Erythroblast (primary cell): ENCODE measurements around the gene TKT.

Experiments
- GATA1 ChIP-seq: IDR thresholded peaks from 2 replicates; pipeline ENCODE4 v1.6.1; 2011; ENCODE audit warnings: low read depth, mild to moderate bottlenecking, control low read depth, low read length, moderate library complexity
- POLR2A ChIP-seq: IDR thresholded peaks from 2 replicates; pipeline ENCODE4 v1.6.1; 2011; ENCODE audit warnings: mild to moderate bottlenecking, low read length

GRCh38 chr3:53217175-53217574 is 38.6 kb downstream of the TKT start:
- no peak for TF ChIP-seq POLR2A
- no peak for TF ChIP-seq GATA1
